Keratinocyte (primary cell): ENCODE data around the gene FRMD1. TPM values are rescaled to one million over a fixed set of nuclear protein-coding genes. Genes with fewer than 3 reads are reported as not detected.

Experiments
- DNase-seq: peaks from one replicate; pipeline ENCODE4 v3.0.0-alpha.2; 2011; ENCODE audit warnings: low read depth, missing footprints, low spot score
- FAIRE-seq: peaks from 2 replicates; lab custom pipeline; 2011; peaks lifted over from hg19 to GRCh38; lab: Jason Lieb, UNC
- H2AFZ ChIP-seq: 2 replicates; pipeline ENCODE4 v1.6.0; 2012; ENCODE audit warnings: low read length, control low read depth, inconsistent platforms; ENCODE audit not compliant: control insufficient read depth
- H3K27ac ChIP-seq: 2 replicates; pipeline ENCODE4 v1.5.1; 2011; ENCODE audit warnings: low read length; ENCODE audit not compliant: control insufficient read depth, insufficient read depth
- H3K27me3 ChIP-seq: 3 replicates; pipeline ENCODE4 v1.6.0; 2011; ENCODE audit warnings: low read length; ENCODE audit not compliant: control insufficient read depth, insufficient read depth; ENCODE audit errors: extremely low read depth
- H3K36me3 ChIP-seq, 2 experiments: 2 replicates in 1 of 2; 3 replicates in 1 of 2; pipeline ENCODE4 v1.5.1; 2011; ENCODE audit warnings: low read length in 2 of 2, mild to moderate bottlenecking in 1 of 2; ENCODE audit not compliant: control insufficient read depth in 2 of 2, insufficient read depth in 2 of 2; ENCODE audit errors: extremely low read depth in 1 of 2
- H3K4me1 ChIP-seq: 3 replicates; pipeline ENCODE4 v1.5.1; 2011; ENCODE audit warnings: low read length; ENCODE audit not compliant: control insufficient read depth, insufficient read depth; ENCODE audit errors: extremely low read depth
- H3K4me2 ChIP-seq: 3 replicates; pipeline ENCODE4 v1.6.0; 2011; ENCODE audit warnings: low read depth, low read length; ENCODE audit not compliant: control insufficient read depth, insufficient read depth; ENCODE audit errors: extremely low read depth
- H3K4me3 ChIP-seq, 3 experiments: fragments of 200-600 bp in 1 of 3; sonication (generic) in 1 of 3; 2 replicates in 2 of 3; 3 replicates in 1 of 3; pipeline ENCODE4 v1.5.1; 2011 to 2016; ENCODE audit warnings: low read length in 3 of 3, mild to moderate bottlenecking in 3 of 3, control low read depth in 2 of 3, inconsistent platforms in 1 of 3, low read depth in 1 of 3, mixed read lengths in 1 of 3, mixed run types in 1 of 3, moderate library complexity in 1 of 3; ENCODE audit not compliant: control insufficient read depth in 2 of 3, insufficient read depth in 2 of 3; ENCODE audit errors: extremely low read depth in 1 of 3
- H3K79me2 ChIP-seq: 2 replicates; pipeline ENCODE4 v1.6.0; 2012; ENCODE audit warnings: low read length; ENCODE audit not compliant: control insufficient read depth, insufficient read depth
- H3K9ac ChIP-seq: 3 replicates; pipeline ENCODE4 v1.6.0; 2011; ENCODE audit warnings: low read length; ENCODE audit not compliant: control insufficient read depth, insufficient read depth; ENCODE audit errors: extremely low read depth
- H3K9me1 ChIP-seq: 3 replicates; pipeline ENCODE4 v1.6.0; 2011; ENCODE audit warnings: low read length; ENCODE audit not compliant: control insufficient read depth, insufficient read depth; ENCODE audit errors: extremely low read depth
- H3K9me3 ChIP-seq: 2 replicates; pipeline ENCODE4 v1.5.1; 2012; ENCODE audit warnings: low read depth, low read length; ENCODE audit not compliant: control insufficient read depth
- H4K20me1 ChIP-seq: 3 replicates; pipeline ENCODE4 v1.6.0; 2011; ENCODE audit warnings: low read length; ENCODE audit not compliant: control insufficient read depth, insufficient read depth; ENCODE audit errors: extremely low read depth
- EZH2 ChIP-seq: IDR thresholded peaks from one replicate; pipeline ENCODE4 v1.6.1; 2012; ENCODE audit warnings: inconsistent platforms, mild to moderate bottlenecking, low read length, moderate library complexity
- dilution Hi-C: fragments of 300-500 bp; cut with MboI; formaldehyde crosslinking; loops from one replicate; pipeline ENCODE4 v1.7.0; 2020; ENCODE audit warnings: low sequenced_read_pairs; ENCODE audit not compliant: extremely low pct_ligation_motif_present
- polyA plus RNA-seq, 5 experiments: library from polyadenylated mRNA; depleted of rRNA in 3 of 5; stranded (reverse) in 3 of 5; stranded (forward) in 1 of 5; unstranded in 1 of 5; fragments of >200 nt; gene quantifications; 1 replicate in 1 of 5; 2 replicates in 3 of 5; 3 replicates in 1 of 5; pipeline versions ENCODE4 v1.2.1 to v1.2.3, GENCODE V29; 2011 to 2012; ENCODE audit warnings: missing spikeins in 2 of 5, low read depth in 1 of 5, low replicate concordance in 1 of 5
- TF ChIP-seq, protein P1 (sequence below), 3 experiments: IDR thresholded peaks in 1 of 3; conservative IDR thresholded peaks in 1 of 3; optimal IDR thresholded peaks in 1 of 3; 2 replicates in 2 of 3; 3 replicates in 1 of 3; pipeline versions ENCODE3 to v1.5.1; 2011; ENCODE audit warnings: low read length in 3 of 3, mild to moderate bottlenecking in 3 of 3, moderate library complexity in 2 of 3, control low read depth in 1 of 3, inconsistent platforms in 1 of 3; ENCODE audit not compliant: insufficient read depth in 2 of 3; ENCODE audit errors: extremely low read depth in 1 of 3

The FRMD1 gene
- polyA plus RNA-seq, 1 donor (not counting 4 experiments of a cell fraction or from before 2014, with no cell fraction given) = not detected

DNA sequence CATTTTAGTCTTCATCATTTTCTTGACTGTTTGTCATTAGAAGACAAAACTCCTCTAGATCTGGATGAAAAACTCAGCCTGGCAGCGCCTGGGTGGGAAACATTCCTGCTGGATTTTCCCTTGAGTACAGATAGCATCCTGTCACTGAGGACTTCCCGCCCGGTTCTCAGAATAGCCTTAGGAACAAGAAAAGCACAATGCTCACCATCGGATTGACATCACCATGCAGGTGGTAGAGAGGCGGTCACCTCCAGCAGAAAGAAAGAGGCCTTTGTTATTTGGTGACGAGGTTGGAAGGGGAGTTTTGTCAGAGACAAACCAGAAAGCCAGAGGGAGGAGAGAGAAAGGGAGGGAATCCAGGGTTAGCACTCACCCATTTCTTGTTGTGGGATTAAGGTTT is 41.8 kb downstream of the FRMD1 start:
- Histone ChIP-seq H4K20me1 (no peaks in the 10 kb centered on the region), H3K36me3 (no peaks in the 10 kb centered on the region), H3K9me1 (no peaks in the 10 kb centered on the region), H2AFZ (no peak overlapping the region), H3K9me3 (peaks cover 7% of the 10 kb centered on the region), H3K4me1 (peaks cover 10% of the 10 kb centered on the region), H3K27me3 (peaks cover 20% of the 10 kb centered on the region), H3K4me3 (no peak overlapping the region), H3K27ac (no peak overlapping the region), H3K9ac (no peak overlapping the region), H3K79me2 (no peaks in the 10 kb centered on the region), H3K4me2 (no peak overlapping the region)
- no peak for FAIRE-seq
- no peak for DNase-seq
- TF ChIP-seq EZH2 = no peak
- TF ChIP-seq, protein P1, sequence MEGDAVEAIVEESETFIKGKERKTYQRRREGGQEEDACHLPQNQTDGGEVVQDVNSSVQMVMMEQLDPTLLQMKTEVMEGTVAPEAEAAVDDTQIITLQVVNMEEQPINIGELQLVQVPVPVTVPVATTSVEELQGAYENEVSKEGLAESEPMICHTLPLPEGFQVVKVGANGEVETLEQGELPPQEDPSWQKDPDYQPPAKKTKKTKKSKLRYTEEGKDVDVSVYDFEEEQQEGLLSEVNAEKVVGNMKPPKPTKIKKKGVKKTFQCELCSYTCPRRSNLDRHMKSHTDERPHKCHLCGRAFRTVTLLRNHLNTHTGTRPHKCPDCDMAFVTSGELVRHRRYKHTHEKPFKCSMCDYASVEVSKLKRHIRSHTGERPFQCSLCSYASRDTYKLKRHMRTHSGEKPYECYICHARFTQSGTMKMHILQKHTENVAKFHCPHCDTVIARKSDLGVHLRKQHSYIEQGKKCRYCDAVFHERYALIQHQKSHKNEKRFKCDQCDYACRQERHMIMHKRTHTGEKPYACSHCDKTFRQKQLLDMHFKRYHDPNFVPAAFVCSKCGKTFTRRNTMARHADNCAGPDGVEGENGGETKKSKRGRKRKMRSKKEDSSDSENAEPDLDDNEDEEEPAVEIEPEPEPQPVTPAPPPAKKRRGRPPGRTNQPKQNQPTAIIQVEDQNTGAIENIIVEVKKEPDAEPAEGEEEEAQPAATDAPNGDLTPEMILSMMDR (optimal IDR thresholded peaks at IDR 0.05 in 1 of 3, IDR thresholded peaks at IDR 0.05 in 1 of 3, conservative IDR thresholded peaks at IDR 0.05 in 1 of 3; ENCODE audit: extremely low read depth in 1 of 3, insufficient read depth in 2 of 3, low read length in 3 of 3) = no peak
- dilution Hi-C loops = no loop called here

DNA sequence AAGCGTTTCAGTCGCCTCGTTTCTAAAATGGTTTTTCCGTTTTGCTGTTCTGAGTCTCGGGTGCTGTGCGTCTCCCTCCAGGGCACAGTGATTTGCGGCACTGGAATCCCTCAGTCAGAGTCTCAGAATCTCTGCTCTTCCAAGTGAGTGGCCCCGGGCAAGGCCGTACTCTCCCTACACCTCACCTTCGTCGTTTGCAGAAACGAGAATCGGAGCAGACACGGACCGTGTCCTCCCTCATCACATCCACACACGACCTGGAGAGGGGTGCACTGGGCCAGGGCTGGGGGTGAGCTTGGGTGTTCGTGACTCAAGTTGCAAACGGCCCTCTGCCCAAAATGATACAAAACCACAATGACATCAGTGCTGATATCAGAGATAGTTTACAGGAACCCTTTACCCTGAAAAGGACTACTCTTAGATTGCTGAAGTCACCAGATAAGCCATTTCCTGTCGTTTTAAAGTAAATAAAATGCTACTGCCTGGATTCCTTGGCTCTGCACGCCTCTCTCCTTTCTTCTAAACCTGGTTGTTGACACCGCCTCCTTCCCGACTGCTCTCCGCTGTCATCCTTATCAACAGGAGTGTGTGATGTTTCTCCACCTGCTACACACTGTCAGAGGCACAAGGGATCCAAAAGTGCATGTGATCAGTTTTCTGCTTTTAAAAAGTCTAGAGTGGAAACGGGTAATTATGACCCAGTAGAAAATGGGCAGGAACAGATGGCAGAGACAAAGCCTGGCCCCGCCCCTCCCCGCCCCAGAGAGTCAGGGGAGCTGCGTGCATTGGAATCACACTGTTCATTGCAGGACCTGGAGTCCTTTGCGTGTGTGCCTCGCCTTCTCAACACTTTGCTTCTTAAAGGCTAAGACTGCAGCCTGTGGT is 43.1 kb downstream of the FRMD1 start:
- Histone ChIP-seq H3K36me3 (no peaks in the 10 kb centered on the region), H3K4me3 (peak overlapping the region; percentile 22 to 65 (median 55)), H3K9me1 (no peaks in the 10 kb centered on the region), H3K27me3 (peaks cover 20% of the 10 kb centered on the region), H4K20me1 (no peaks in the 10 kb centered on the region), H3K9ac (peak overlapping the region; percentile 35), H3K9me3 (peaks cover 5% of the 10 kb centered on the region), H3K4me2 (peak overlapping the region; percentile 91), H3K79me2 (no peaks in the 10 kb centered on the region), H3K4me1 (peaks cover 10% of the 10 kb centered on the region), H2AFZ (peak overlapping the region; percentile 74), H3K27ac (no peak overlapping the region)
- DNase-seq = no peak
- dilution Hi-C loops = no loop called here
- TF ChIP-seq, protein P1 (optimal IDR thresholded peaks at IDR 0.05 in 1 of 3, IDR thresholded peaks at IDR 0.05 in 1 of 3, conservative IDR thresholded peaks at IDR 0.05 in 1 of 3; ENCODE audit: extremely low read depth in 1 of 3, insufficient read depth in 2 of 3, low read length in 3 of 3) = no peak
- no peak for TF ChIP-seq EZH2
- FAIRE-seq = no peak
